ENCODE measurements around the gene DNAJC9. TPM values are rescaled to one million over a fixed set of nuclear protein-coding genes. Genes with fewer than 3 reads are reported as not detected.

Gene DNAJC9
- total and polyA plus RNA-seq, 2 experiments from 2014 or later: 18.6 to 26.6 TPM

DNA sequence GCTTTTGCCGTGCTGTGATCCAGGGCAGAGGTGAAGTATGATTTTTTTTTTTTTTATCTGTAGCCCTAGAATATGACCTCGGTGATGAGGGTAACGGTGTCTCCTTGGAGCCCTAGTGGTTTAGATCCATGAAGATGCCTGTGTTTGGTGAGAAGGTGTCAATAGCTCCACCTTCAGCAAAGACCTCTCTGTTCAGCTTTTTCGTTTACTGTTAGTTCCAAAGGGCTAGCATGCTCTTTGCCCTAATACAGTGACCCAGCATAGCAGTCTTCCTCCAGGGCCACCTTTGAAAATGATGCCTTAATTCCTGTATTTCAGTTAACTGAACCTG, 6.1 kb upstream of the DNAJC9 start:
- Histone ChIP-seq H3K36me3 (peaks cover 10% of the 10 kb centered on the region), H3K4me3 (peak overlapping the region; percentile 78)
- no peak for DNase-seq (ENCODE audit: low read depth in 1 of 2, low spot score in 1 of 2)

DNA sequence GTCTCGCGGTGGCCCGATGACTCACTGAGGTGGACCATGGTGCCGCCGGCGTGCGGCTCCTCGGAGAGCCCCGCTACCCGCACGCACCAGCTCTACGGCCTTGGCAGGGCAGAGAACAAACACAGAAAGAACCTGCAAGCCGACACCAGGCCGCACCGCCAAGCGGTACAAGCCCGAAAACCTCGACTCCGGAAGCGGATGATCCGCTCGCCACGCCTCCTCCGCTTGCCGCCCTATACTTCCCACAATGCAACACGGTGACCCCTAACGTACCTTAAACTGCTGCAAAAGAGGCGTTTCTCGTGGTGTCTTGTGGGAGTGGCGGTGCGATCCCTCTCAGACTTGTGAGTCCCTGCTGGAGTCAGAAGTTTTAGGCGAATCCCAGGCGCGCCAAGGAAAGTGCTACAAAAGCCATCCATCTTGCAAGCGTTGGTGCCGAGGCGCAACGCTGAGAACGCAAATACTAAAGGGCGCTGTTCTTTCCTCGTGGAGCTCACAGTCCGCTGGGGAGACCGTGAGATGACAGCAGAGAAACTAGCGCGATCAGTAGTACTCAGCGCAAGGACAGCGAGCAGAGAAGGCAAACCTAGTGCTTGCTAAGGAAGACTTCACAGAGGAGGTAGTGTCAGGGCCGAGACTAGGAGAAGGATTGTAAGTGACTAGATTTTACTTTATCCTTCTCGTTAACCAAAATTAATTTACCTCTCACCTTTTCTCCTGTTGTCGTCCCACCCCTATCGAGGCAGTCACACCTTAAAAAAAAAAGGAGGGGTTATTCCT, 5.6 kb upstream of the DNAJC9 start, which contains the start of gene MRPS16:
Gene MRPS16, minus strand, starts transcription at position 200 of the 780 bp plus-strand sequence. Its CDS starts 162 bp downstream, at position 38.
- peak; percentile 95 to 98 for DNase-seq (ENCODE audit: low read depth in 1 of 2, low spot score in 1 of 2)
- no peaks in the 10 kb centered on the region for H3K9me3 ChIP-seq (ENCODE audit: low read depth)
- peak within 1 kb of the TSS; percentile 95 for H3K27ac ChIP-seq
- H3K4me3 ChIP-seq: peak within 1 kb of the TSS; percentile 78
- TF ChIP-seq, protein P1, sequence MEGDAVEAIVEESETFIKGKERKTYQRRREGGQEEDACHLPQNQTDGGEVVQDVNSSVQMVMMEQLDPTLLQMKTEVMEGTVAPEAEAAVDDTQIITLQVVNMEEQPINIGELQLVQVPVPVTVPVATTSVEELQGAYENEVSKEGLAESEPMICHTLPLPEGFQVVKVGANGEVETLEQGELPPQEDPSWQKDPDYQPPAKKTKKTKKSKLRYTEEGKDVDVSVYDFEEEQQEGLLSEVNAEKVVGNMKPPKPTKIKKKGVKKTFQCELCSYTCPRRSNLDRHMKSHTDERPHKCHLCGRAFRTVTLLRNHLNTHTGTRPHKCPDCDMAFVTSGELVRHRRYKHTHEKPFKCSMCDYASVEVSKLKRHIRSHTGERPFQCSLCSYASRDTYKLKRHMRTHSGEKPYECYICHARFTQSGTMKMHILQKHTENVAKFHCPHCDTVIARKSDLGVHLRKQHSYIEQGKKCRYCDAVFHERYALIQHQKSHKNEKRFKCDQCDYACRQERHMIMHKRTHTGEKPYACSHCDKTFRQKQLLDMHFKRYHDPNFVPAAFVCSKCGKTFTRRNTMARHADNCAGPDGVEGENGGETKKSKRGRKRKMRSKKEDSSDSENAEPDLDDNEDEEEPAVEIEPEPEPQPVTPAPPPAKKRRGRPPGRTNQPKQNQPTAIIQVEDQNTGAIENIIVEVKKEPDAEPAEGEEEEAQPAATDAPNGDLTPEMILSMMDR (IDR thresholded peaks at IDR 0.05; ENCODE audit: low read depth, low read length): no peak
- H3K27me3 ChIP-seq: no peaks in the 10 kb centered on the region
- H3K4me1 ChIP-seq (ENCODE audit: low read depth): peaks cover 11% of the 10 kb centered on the region
- H3K36me3 ChIP-seq: peaks cover 10% of the 10 kb centered on the region

More for the DNA sequence above, 6.1 kb upstream of the DNAJC9 start:
- TF ChIP-seq, protein P1 (IDR thresholded peaks at IDR 0.05; ENCODE audit: low read depth, low read length): no peak
- Histone ChIP-seq H3K27ac (peak overlapping the region; percentile 95), H3K4me1 (ENCODE audit: low read depth) (peaks cover 9% of the 10 kb centered on the region), H3K9me3 (ENCODE audit: low read depth) (no peaks in the 10 kb centered on the region), H3K27me3 (no peaks in the 10 kb centered on the region)

DNA sequence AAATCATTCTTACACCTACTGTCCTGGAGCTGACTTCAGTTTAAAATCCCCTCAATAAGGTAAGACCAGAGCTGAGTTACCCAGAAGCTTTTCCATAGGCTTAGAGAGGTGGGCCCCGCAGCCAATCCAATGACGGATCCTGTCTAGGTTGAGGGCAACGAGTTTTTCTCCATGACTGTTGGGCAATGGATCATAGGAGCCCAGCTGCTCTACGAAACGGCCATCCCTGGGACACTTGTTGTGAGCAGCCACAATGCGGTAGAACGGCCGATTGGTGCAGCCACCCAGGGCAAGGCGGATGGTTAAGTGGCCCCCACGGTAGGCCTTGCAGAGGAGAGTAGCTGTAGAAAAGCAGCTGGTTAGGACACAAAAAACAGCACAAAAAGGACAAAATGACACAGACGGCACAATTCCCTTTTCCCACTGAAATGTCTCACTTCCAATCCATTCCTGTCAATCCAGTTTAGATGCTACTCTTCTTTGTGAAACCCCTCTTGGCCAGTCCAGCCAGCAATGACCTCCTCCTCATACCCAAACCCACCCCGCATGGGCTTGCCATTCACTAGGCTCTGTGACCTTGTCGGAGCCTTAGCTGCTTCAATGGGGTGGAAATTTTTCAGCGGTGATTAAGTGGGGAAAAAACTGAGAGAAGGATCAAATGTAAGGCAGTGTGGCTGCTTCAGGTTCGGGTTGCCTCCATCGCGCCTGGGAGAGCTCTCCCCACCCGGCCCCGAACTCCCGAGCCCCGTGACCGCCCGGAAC, 4.8 kb upstream of the DNAJC9 start:
- Histone ChIP-seq H3K4me1 (ENCODE audit: low read depth) (peaks cover 13% of the 10 kb centered on the region), H3K27ac (peak overlapping the region; percentile 95), H3K27me3 (no peaks in the 10 kb centered on the region), H3K4me3 (peak overlapping the region; percentile 78), H3K36me3 (peaks cover 10% of the 10 kb centered on the region), H3K9me3 (ENCODE audit: low read depth) (no peaks in the 10 kb centered on the region)
- TF ChIP-seq, protein P1 (IDR thresholded peaks at IDR 0.05; ENCODE audit: low read depth, low read length): no peak
- peak in 1 of 2 donors; percentile 12 for DNase-seq (ENCODE audit: low read depth in 1 of 2, low spot score in 1 of 2)

DNA sequence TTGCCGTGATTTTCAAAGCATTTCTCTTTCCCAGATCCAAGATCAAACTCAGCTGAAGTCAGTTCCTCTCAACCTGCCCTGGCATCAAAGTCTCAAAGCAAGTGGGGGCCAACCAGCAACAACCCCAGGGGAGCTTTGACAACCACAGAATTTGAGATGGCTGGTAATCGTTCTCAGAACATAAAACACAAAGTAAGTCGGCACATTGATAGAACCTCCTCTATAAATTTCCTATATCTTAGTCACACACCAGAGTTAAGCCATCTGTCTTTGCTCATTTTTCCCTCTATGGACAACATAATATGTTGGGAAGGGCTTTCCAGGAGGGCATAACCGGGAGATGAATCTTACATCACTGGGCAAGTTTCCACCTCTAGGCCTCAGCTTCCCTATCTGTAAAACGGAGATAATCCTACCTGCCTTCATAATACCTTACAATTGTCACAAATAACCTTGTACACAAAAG, 1.2 kb upstream of the DNAJC9 start:
- Histone ChIP-seq H3K4me1 (ENCODE audit: low read depth) (peaks cover 14% of the 10 kb centered on the region), H3K9me3 (ENCODE audit: low read depth) (no peaks in the 10 kb centered on the region), H3K27me3 (no peaks in the 10 kb centered on the region), H3K4me3 (no peak overlapping the region), H3K36me3 (peaks cover 19% of the 10 kb centered on the region), H3K27ac (peak overlapping the region; percentile 67)
- TF ChIP-seq, protein P1 (IDR thresholded peaks at IDR 0.05; ENCODE audit: low read depth, low read length): no peak
- DNase-seq (ENCODE audit: low read depth in 1 of 2, low spot score in 1 of 2): no peak

DNA sequence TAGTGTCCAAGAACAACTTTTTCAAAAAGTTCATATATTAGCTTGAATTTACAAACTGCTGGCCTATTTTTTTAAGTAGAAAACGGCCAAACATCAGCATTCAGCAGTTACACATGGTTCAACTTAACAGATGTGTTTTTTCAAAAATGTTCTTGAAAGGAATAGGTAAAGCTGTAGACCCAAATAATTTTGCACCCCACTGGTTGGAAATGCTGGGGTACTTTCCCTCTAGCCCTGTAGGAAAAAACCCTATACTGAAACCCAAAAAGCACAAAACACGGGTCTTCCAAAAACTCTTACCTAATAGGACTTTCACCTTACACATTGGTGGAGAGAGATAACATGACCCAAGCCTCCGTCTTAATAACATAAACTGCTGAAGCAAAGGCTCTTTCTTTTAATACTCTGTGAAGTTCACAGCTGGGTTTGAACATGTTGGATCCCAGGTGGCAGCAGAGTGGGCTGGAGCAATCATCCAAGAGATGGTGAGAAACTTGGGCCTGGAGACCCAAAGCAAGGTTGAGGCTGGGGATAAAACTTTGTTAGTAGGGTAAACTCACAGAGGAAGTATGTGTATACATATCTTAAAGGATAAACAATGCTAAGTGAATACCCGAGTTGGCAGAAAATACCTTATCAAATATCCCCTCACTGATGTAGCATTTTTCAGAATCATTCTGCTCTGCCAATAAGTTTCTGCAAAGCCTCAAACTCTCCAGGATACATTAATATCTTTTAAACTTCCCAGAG, 629 bp upstream of the DNAJC9 start:
- no peak for DNase-seq (ENCODE audit: low read depth in 1 of 2, low spot score in 1 of 2)
- no peaks in the 10 kb centered on the region for H3K9me3 ChIP-seq (ENCODE audit: low read depth)
- no peaks in the 10 kb centered on the region for H3K27me3 ChIP-seq
- H3K4me3 ChIP-seq: peak overlapping the region; percentile 63
- H3K4me1 ChIP-seq (ENCODE audit: low read depth): peaks cover 14% of the 10 kb centered on the region
- TF ChIP-seq, protein P1 (IDR thresholded peaks at IDR 0.05; ENCODE audit: low read depth, low read length): no peak
- peaks cover 19% of the 10 kb centered on the region for H3K36me3 ChIP-seq
- peak overlapping the region; percentile 67 for H3K27ac ChIP-seq
